Esophagus squamous epithelium (tissue), 5 donors: Measurements from ENCODE around the gene RREB1. TPM values are rescaled to one million over a fixed set of nuclear protein-coding genes. Genes with fewer than 3 reads are reported as not detected.

Source experiments
- DNase-seq: peaks from one replicate; lab custom pipeline; 2025; lab: John Stamatoyannopoulos, UW
- H3K27ac ChIP-seq, 4 donors: fragments of 200-600 bp; sonication (generic); one replicate each; pipeline ENCODE4 v1.5.1; 2016 to 2019; ENCODE audit warnings: mild to moderate bottlenecking in 1 of 4
- H3K27me3 ChIP-seq, 4 donors: fragments of 200-600 bp; sonication (generic); 1 replicate in 3 of 4; 2 replicates in 1 of 4; pipeline versions ENCODE4 v1.5.1 to v1.6.0; 2017 to 2021; ENCODE audit warnings: antibody characterized with exemption in 1 of 4
- H3K36me3 ChIP-seq, 3 donors: fragments of 200-600 bp; sonication (generic); one replicate each; pipeline ENCODE4 v1.5.1; 2016 to 2019
- H3K4me1 ChIP-seq, 3 donors: fragments of 200-600 bp; sonication (generic); one replicate each; pipeline ENCODE4 v1.5.1; 2017 to 2019
- H3K4me3 ChIP-seq, 4 donors: fragments of 200-600 bp; sonication (generic); 1 replicate in 3 of 4; 2 replicates in 1 of 4; pipeline ENCODE4 v1.5.1; 2016 to 2019; ENCODE audit warnings: mild to moderate bottlenecking in 2 of 4, moderate library complexity in 1 of 4
- H3K9me3 ChIP-seq, 3 donors: fragments of 200-600 bp; sonication (generic); one replicate each; pipeline ENCODE4 v1.5.1; 2016 to 2019
- CTCF ChIP-seq, 6 experiments: fragments of 450-650 bp in 4 of 6; fragments of 200-600 bp in 2 of 6; sonication (generic) in 2 of 6; IDR thresholded peaks; one replicate each; pipeline ENCODE4 v1.5.1; 2016 to 2019; ENCODE audit warnings: antibody characterized with exemption in 6 of 6, mild to moderate bottlenecking in 4 of 6, moderate library complexity in 4 of 6
- POLR2A ChIP-seq, 4 donors: fragments of 450-650 bp; IDR thresholded peaks; one replicate each; pipeline ENCODE4 v1.6.1; 2017; ENCODE audit warnings: antibody characterized with exemption in 4 of 4, mild to moderate bottlenecking in 4 of 4, moderate library complexity in 3 of 4
- WGBS, 2 donors: methylation state at CpG; one replicate each; pipeline ENCODE4 v1.1.5; 2018; 5-methylcytosine and 5-hydroxymethylcytosine counted together
- intact Hi-C: fragments of 100-400 bp; cut with DNase I; formaldehyde crosslinking; loops from one replicate; pipeline ENCODE4 v1.15.0; 2022
- total RNA-seq, 4 donors: library from RNA; depleted of rRNA; stranded (reverse); fragments of >200 nt; gene quantifications; one replicate each; pipeline ENCODE4 v1.1.0, GENCODE V29; 2016
- donor health status: DM: yes; HTN: yes; CAD: no.

Gene RREB1
- total RNA-seq, 4 donors from 2014 or later = 41.7 to 79.6 (median 57.5) TPM

DNA sequence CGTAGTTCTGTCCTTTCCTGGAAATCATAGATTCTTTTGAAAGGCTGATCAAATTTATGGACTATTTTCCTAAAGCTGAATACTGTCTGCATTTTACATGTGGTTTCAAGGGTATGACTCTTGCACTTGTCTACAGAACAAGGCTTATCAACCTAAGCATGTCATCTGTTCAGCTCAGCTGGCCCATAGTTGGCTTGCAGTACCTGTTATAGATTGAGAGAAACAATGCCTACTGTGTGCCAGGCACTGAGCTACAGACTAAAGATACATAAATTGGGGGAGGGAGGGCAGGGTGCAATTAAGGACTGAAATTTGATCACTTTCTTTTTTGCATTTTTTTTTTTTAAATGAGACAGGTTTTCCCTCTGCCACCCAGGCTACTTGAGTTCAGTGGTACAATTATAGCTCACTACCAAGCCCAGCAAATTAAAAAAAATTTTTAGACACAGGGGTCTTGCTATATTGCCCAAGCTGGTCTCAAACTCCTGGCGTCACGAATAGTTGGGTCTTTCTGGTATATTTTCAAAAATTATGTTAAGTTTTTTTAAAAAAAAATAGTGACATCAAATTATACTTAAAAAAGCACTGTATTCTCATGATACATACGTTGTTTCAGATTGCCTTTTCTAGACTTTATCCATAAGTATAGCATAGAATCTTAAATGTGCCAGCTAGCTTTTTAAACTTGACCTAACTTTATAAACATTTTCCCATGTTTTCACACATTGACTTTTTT is 52.2 kb downstream of the RREB1 start:
- H3K4me1 ChIP-seq = peaks cover 32 to 100% (median 53%) of the 10 kb centered on the region in 3 donors
- H3K27ac ChIP-seq = peak overlapping the region in 3 of 4 donors; percentile 76 to 86 (median 86)
- TF ChIP-seq POLR2A (IDR thresholded peaks at IDR 0.05) (no peak), CTCF (IDR thresholded peaks at IDR 0.05) (no peak)
- no peaks in the 10 kb centered on the region for H3K27me3 ChIP-seq
- peaks cover 0 to 12% (median 0%) of the 10 kb centered on the region in 3 donors for H3K36me3 ChIP-seq
- DNase-seq = no peak
- intact Hi-C loops = no loop called here
- H3K4me3 ChIP-seq = no peak overlapping the region
- 76 to 81% methylated on average over 4 of the region's 4 CpGs for WGBS, 2 donors
- H3K9me3 ChIP-seq = no peaks in the 10 kb centered on the region

DNA sequence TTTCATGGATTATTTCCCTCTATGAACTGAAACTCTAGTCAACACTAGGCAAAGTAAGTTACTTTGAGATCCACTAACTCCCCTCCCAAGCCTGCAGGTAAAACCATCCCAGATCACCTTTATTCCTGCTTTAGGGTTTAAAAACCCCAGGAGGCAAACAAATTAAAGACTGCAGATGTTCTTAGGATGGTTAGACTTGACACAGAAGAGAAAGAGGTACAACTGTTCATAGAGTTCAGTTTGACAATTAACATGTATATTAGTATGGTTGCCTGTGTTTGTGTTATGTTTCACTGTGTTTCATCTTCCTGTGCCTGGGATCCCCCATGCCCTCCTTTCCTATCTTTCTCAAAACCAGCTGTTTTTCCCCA is 53.5 kb downstream of the RREB1 start:
- no peaks in the 10 kb centered on the region for H3K9me3 ChIP-seq
- H3K36me3 ChIP-seq = peaks cover 0 to 17% (median 0%) of the 10 kb centered on the region in 3 donors
- peak overlapping the region; percentile 73 to 86 (median 81) for H3K27ac ChIP-seq
- peaks cover 38 to 100% (median 58%) of the 10 kb centered on the region in 3 donors for H3K4me1 ChIP-seq
- DNase-seq = no peak
- no peak for TF ChIP-seq POLR2A (IDR thresholded peaks at IDR 0.05)
- TF ChIP-seq CTCF (IDR thresholded peaks at IDR 0.05) = no peak
- intact Hi-C loops = no loop called here
- no peaks in the 10 kb centered on the region for H3K27me3 ChIP-seq
- no peak overlapping the region for H3K4me3 ChIP-seq

GRCh38 chr6:7161845-7162244 is 54.1 kb downstream of the RREB1 start:
- 78 to 85% methylated on average over 4 of the region's 4 CpGs for WGBS, 2 donors
- Histone ChIP-seq H3K27me3 (no peaks in the 10 kb centered on the region), H3K36me3 (peaks cover 0 to 24% (median 0%) of the 10 kb centered on the region in 3 donors), H3K9me3 (no peaks in the 10 kb centered on the region), H3K4me1 (peaks cover 41 to 100% (median 58%) of the 10 kb centered on the region in 3 donors), H3K27ac (peak overlapping the region; percentile 73 to 86 (median 81)), H3K4me3 (no peak overlapping the region)
- no peak for DNase-seq
- TF ChIP-seq CTCF (IDR thresholded peaks at IDR 0.05) = no peak
- TF ChIP-seq POLR2A (IDR thresholded peaks at IDR 0.05) = no peak
- intact Hi-C loops = no loop called here

DNA sequence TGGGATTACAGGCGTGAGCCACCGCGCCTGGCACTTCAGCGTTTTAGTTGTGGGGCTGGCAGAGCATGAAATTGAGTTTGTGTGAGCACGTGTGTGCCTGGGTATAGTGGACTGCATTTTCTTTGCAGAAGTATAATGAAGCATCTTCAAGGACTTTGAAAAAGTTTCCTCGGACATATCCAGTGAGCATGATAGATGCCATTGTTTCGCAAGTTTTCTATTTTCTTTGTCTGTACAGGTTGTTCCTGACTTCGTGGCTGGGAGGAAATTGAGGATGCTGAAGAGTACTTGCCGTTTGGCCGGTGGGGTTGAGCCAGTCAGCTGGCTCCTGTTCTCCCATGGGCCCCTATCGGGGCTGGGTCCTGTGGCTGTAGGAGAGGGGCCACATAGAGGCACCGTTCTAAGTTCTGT is 55.9 kb downstream of the RREB1 start:
- 70 to 81% methylated on average over 10 to 12 of the region's 12 CpGs for WGBS, 2 donors
- peak overlapping the region in 3 of 4 donors; percentile 9 to 86 (median 63) for H3K27ac ChIP-seq
- intact Hi-C loops = no loop called here
- DNase-seq = no peak
- no peak overlapping the region for H3K4me3 ChIP-seq
- no peaks in the 10 kb centered on the region for H3K27me3 ChIP-seq
- peaks cover 0 to 24% (median 0%) of the 10 kb centered on the region in 3 donors for H3K36me3 ChIP-seq
- no peaks in the 10 kb centered on the region for H3K9me3 ChIP-seq
- peaks cover 34 to 100% (median 51%) of the 10 kb centered on the region in 3 donors for H3K4me1 ChIP-seq
- TF ChIP-seq CTCF (IDR thresholded peaks at IDR 0.05) = no peak

DNA sequence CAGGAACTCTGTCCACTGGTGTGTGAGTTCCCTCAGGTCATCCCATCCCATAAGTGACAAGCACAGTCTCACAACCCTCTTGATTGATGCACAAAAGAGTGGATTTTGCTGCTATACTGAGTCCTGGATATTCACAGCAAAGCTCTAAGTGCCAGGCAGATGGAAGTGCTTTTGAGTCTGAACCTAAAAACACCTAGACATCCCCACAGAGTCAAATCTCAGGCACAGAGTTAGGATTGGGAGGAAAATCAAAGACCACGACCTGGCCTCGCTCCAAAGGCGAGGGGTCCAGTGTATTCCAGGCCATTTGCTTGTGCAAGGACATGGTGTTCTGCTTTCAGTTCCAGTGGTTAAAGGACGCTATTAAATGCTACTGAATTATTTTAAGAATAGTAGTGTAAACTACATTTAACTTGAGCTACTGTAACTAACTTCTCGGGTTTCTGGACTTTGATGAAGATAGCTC is 56.8 kb downstream of the RREB1 start:
- no peak for TF ChIP-seq CTCF (IDR thresholded peaks at IDR 0.05)
- TF ChIP-seq POLR2A (IDR thresholded peaks at IDR 0.05) = no peak
- H3K4me1 ChIP-seq = peaks cover 41 to 100% (median 61%) of the 10 kb centered on the region in 3 donors
- intact Hi-C loops = no loop called here

More for the DNA sequence above, 56.8 kb downstream of the RREB1 start:
- H3K9me3 ChIP-seq = no peaks in the 10 kb centered on the region
- peaks cover 0 to 24% (median 0%) of the 10 kb centered on the region in 3 donors for H3K36me3 ChIP-seq
- H3K4me3 ChIP-seq = no peak overlapping the region
- no peaks in the 10 kb centered on the region for H3K27me3 ChIP-seq
- no peak for DNase-seq
- WGBS, 2 donors = 73 to 85% methylated on average over 5 of the region's 5 CpGs
- peak overlapping the region in 3 of 4 donors; percentile 55 to 78 (median 63) for H3K27ac ChIP-seq
